GM19240 (cell line): ENCODE measurements around the gene CSF3R.
A peak's percentile ranks its signal among the peaks of the same experiment; 100 is the strongest.

ENCODE experiments used
- DNase-seq: peaks from one replicate; pipeline ENCODE4 v3.0.0; 2011; ENCODE audit warnings: low spot score; ENCODE audit not compliant: insufficient read length

CSF3R gene

GRCh38 chr1:36421649-36422048, 61.1 kb downstream of the CSF3R start:
- DNase-seq, result no peak

GRCh38 chr1:36420836-36421317, 61.8 kb downstream of the CSF3R start:
- DNase-seq, result peak; percentile 69

- DNase-seq, result no peak
These were observed 62.3 kb downstream of the CSF3R start for GRCh38 chr1:36420409-36420808.

GRCh38 chr1:36419569-36419968, 63.1 kb downstream of the CSF3R start:
- DNase-seq, result no peak

- no peak for DNase-seq
These were observed 63.6 kb downstream of the CSF3R start for GRCh38 chr1:36419140-36419539.

GRCh38 chr1:36417931-36418330, 64.8 kb downstream of the CSF3R start:
- no peak for DNase-seq
